C4-2B (cell line): Measurements from ENCODE around the gene CNTNAP1.

ENCODE experiments used
- CTCF ChIP-seq: fragments of 450-650 bp; conservative IDR thresholded peaks from 2 replicates; pipeline ENCODE4 v1.5.1; 2017; ENCODE audit warnings: mild to moderate bottlenecking
- ZFX ChIP-seq: fragments of 450-650 bp; IDR thresholded peaks from 2 replicates; pipeline ENCODE4 v1.6.1; 2017

- TF ChIP-seq CTCF, result no peak
- TF ChIP-seq ZFX, result no peak
Measured at GRCh38 chr17:42642336-42642735, 40.0 kb upstream of the CNTNAP1 start.
